ENCODE measurements around the gene SCAF1. TPM values are rescaled to one million over a fixed set of nuclear protein-coding genes. Genes with fewer than 3 reads are reported as not detected.

SCAF1 gene
- polyA plus RNA-seq, 1 experiment, result 2.5 TPM

DNA sequence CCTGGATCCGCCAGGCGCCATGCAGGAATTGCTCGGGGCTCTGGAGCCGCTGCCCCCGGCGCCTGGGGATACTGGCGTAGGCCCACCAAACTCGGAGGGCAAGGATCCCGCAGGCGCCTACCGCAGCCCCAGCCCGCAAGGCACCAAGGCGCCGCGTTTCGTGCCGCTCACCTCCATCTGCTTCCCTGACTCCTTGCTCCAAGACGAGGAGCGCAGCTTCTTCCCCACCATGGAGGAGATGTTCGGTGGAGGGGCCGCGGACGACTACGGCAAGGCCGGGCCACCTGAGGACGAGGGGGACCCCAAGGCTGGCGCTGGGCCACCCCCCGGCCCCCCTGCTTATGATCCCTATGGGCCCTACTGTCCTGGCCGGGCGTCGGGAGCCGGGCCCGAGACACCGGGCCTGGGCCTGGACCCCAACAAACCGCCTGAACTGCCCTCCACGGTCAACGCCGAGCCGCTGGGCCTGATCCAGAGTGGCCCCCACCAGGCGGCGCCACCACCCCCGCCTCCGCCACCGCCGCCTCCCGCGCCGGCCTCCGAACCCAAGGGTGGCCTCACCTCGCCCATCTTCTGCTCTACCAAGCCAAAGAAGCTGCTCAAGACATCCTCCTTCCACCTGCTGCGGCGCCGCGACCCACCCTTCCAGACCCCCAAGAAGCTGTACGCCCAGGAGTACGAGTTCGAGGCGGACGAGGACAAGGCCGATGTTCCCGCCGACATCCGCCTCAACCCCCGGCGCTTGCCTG lies 44.9 kb upstream of the SCAF1 start:
- ChIA-PET POLR2A (no interaction called here), CTCF (no interaction called here)
- no peak for DNase-seq (ENCODE audit: low read depth, low spot score)
- TF ChIP-seq, protein P1, sequence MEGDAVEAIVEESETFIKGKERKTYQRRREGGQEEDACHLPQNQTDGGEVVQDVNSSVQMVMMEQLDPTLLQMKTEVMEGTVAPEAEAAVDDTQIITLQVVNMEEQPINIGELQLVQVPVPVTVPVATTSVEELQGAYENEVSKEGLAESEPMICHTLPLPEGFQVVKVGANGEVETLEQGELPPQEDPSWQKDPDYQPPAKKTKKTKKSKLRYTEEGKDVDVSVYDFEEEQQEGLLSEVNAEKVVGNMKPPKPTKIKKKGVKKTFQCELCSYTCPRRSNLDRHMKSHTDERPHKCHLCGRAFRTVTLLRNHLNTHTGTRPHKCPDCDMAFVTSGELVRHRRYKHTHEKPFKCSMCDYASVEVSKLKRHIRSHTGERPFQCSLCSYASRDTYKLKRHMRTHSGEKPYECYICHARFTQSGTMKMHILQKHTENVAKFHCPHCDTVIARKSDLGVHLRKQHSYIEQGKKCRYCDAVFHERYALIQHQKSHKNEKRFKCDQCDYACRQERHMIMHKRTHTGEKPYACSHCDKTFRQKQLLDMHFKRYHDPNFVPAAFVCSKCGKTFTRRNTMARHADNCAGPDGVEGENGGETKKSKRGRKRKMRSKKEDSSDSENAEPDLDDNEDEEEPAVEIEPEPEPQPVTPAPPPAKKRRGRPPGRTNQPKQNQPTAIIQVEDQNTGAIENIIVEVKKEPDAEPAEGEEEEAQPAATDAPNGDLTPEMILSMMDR (IDR thresholded peaks at IDR 0.05; ENCODE audit: low read depth, low read length), result no peak
- no peaks in the 10 kb centered on the region for H3K27me3 ChIP-seq (ENCODE audit: control insufficient read depth, insufficient read depth, low read length)
- no peak overlapping the region for H3K4me3 ChIP-seq (ENCODE audit: low read depth, low read length)
- no peaks in the 10 kb centered on the region; the same call in 1 of the 2 replicates for H3K9me3 ChIP-seq (ENCODE audit: control insufficient read depth, insufficient read depth, low read length)
- H3K27ac ChIP-seq (ENCODE audit: low read depth, low read length), result no peak overlapping the region

DNA sequence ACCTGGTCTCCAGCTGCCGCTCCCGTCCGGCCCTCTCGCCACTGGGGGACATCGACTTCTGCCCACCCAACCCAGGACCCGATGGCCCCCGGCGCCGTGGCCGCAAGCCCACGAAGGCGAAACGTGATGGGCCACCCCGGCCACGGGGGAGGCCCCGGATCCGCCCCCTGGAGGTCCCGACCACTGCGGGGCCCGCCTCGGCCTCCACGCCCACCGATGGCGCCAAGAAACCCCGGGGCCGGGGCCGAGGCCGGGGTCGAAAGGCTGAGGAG lies 44.4 kb upstream of the SCAF1 start:
- ChIA-PET CTCF (no interaction called here), POLR2A (no interaction called here)
- DNase-seq (ENCODE audit: low read depth, low spot score), result no peak
- no peak overlapping the region for H3K27ac ChIP-seq (ENCODE audit: low read depth, low read length)
- H3K4me3 ChIP-seq (ENCODE audit: low read depth, low read length), result no peak overlapping the region
- no peaks in the 10 kb centered on the region for H3K27me3 ChIP-seq (ENCODE audit: control insufficient read depth, insufficient read depth, low read length)
- TF ChIP-seq, protein P1 (IDR thresholded peaks at IDR 0.05; ENCODE audit: low read depth, low read length), result no peak
- H3K9me3 ChIP-seq (ENCODE audit: control insufficient read depth, insufficient read depth, low read length), result no peaks in the 10 kb centered on the region; the same call in 1 of the 2 replicates

DNA sequence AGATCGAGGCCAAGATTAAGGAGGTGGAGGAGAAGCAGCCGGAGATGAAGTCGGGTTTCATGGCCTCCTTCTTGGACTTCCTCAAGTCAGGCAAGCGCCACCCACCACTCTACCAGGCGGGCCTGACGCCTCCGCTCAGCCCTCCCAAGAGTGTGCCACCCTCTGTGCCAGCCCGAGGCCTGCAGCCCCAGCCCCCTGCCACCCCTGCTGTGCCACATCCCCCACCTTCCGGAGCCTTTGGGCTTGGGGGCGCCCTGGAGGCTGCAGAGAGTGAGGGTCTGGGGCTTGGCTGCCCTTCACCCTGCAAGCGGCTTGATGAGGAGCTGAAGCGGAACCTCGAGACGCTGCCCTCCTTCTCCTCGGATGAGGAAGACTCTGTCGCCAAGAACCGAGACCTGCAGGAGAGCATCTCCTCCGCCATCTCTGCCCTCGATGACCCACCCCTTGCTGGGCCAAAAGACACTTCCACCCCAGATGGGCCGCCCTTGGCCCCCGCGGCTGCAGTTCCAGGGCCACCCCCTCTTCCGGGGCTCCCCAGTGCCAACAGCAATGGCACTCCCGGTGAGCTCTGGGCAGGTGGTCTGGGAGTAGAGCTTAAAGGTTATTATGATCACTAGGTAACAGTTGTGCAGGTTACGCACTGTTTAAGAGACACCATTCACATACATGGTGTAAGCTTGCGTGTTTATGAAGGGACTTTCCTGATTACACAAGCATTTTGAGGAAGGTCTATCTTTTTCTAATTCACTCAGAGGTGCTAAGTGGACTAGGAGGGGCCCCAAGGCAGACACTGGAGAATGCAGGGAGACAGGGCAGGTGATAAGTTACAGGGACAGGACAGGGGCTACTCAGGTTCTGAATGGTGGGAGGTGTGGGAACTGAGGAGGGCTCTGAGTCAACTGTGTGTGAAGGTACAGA lies 42.4 kb upstream of the SCAF1 start:
- no peak overlapping the region for H3K4me3 ChIP-seq (ENCODE audit: low read depth, low read length)
- H3K9me3 ChIP-seq (ENCODE audit: control insufficient read depth, insufficient read depth, low read length), result no peaks in the 10 kb centered on the region; the same call in 1 of the 2 replicates
- no peak overlapping the region for H3K27ac ChIP-seq (ENCODE audit: low read depth, low read length)
- ChIA-PET POLR2A (interaction anchor here (0.6 kb wide), 1 partner anchor 12 kb away, joined by 3 read pairs; no protein-coding TSS in a partner anchor), CTCF (interaction anchor here (1.5 kb wide), 1 partner anchor 30 kb away, joined by 3 read pairs; no protein-coding TSS in a partner anchor)
- H3K27me3 ChIP-seq (ENCODE audit: control insufficient read depth, insufficient read depth, low read length), result no peaks in the 10 kb centered on the region
- no peak for DNase-seq (ENCODE audit: low read depth, low spot score)
- TF ChIP-seq, protein P1 (IDR thresholded peaks at IDR 0.05; ENCODE audit: low read depth, low read length), result no peak

DNA sequence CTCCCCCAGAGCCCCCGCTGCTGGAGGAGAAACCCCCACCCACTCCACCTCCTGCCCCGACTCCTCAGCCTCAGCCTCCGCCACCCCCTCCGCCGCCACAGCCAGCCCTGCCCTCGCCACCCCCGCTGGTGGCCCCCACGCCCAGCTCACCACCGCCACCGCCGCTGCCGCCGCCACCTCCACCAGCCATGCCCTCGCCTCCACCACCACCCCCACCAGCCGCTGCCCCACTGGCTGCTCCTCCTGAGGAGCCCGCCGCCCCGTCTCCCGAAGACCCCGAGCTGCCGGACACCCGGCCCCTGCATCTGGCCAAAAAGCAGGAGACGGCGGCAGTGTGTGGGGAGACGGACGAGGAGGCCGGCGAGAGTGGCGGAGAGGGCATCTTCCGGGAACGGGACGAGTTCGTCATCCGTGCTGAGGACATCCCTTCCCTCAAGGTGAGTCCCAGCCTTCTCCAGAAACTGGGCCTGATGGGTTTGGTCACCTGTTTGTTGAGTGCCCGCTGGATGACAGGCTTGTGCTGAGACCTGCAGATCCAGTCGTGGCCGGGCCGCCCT lies 40.4 kb upstream of the SCAF1 start:
- Histone ChIP-seq H3K9me3 (ENCODE audit: control insufficient read depth, insufficient read depth, low read length) (no peaks in the 10 kb centered on the region; the same call in 1 of the 2 replicates), H3K27me3 (ENCODE audit: control insufficient read depth, insufficient read depth, low read length) (no peaks in the 10 kb centered on the region), H3K27ac (ENCODE audit: low read depth, low read length) (no peak overlapping the region), H3K4me3 (ENCODE audit: low read depth, low read length) (no peak overlapping the region)
- DNase-seq (ENCODE audit: low read depth, low spot score), result no peak
- TF ChIP-seq, protein P1 (IDR thresholded peaks at IDR 0.05; ENCODE audit: low read depth, low read length), result no peak
- ChIA-PET POLR2A (no interaction called here), CTCF (no interaction called here)
